ACC112 (cell line): ENCODE data around the gene FRMD5.
A peak's percentile ranks its signal among the peaks of the same experiment; 100 is the strongest.

ENCODE experiments used
- H2AFZ ChIP-seq: fragments of 200-600 bp; sonication (generic); one replicate; pipeline ENCODE4 v1.6.0; 2017; ENCODE audit warnings: antibody characterized with exemption, low read length; ENCODE audit not compliant: unreplicated experiment
- H3K27ac ChIP-seq: fragments of 200-600 bp; sonication (generic); 2 replicates; pipeline ENCODE4 v1.5.1; 2014; ENCODE audit warnings: low read depth, mild to moderate bottlenecking, antibody characterized with exemption, low read length, moderate library complexity
- H3K27me3 ChIP-seq: fragments of 200-600 bp; sonication (generic); 2 replicates; pipeline ENCODE4 v1.6.1; 2014; ENCODE audit warnings: mild to moderate bottlenecking, antibody characterized with exemption, low read length, moderate library complexity, mixed read lengths; ENCODE audit not compliant: insufficient read depth
- H3K36me3 ChIP-seq: fragments of 200-600 bp; sonication (generic); 2 replicates; pipeline ENCODE4 v1.6.1; 2016; ENCODE audit warnings: mild to moderate bottlenecking, antibody characterized with exemption, low read length, moderate library complexity, mixed read lengths; ENCODE audit not compliant: insufficient read depth
- H3K4me1 ChIP-seq: fragments of 200-600 bp; sonication (generic); one replicate; pipeline ENCODE4 v1.6.1; 2016; ENCODE audit warnings: low read length, mixed read lengths; ENCODE audit not compliant: insufficient read depth, unreplicated experiment, control insufficient read depth
- H3K4me3 ChIP-seq: fragments of 200-600 bp; sonication (generic); 2 replicates; pipeline ENCODE4 v1.5.1; 2014; ENCODE audit warnings: mild to moderate bottlenecking, low read depth, low read length
- H3K79me2 ChIP-seq: fragments of 200-600 bp; sonication (generic); one replicate; pipeline ENCODE4 v1.6.0; 2016; ENCODE audit warnings: low read length; ENCODE audit not compliant: control insufficient read depth, unreplicated experiment, insufficient read depth

Gene FRMD5

GRCh38 chr15:43919540-43920253 lies 275.4 kb downstream of the FRMD5 start:
- no peaks in the 10 kb centered on the region for H3K36me3 ChIP-seq
- no peak overlapping the region for H3K27ac ChIP-seq
- no peaks in the 10 kb centered on the region for H3K79me2 ChIP-seq
- no peak overlapping the region for H2AFZ ChIP-seq
- no peaks in the 10 kb centered on the region for H3K4me1 ChIP-seq
- no peak overlapping the region for H3K4me3 ChIP-seq
- H3K27me3 ChIP-seq, result no peaks in the 10 kb centered on the region

GRCh38 chr15:43918717-43919116 lies 276.4 kb downstream of the FRMD5 start:
- peaks cover 8% of the 10 kb centered on the region for H3K4me1 ChIP-seq
- H3K79me2 ChIP-seq, result no peaks in the 10 kb centered on the region
- no peak overlapping the region for H2AFZ ChIP-seq
- H3K27ac ChIP-seq, result no peak overlapping the region
- H3K27me3 ChIP-seq, result no peaks in the 10 kb centered on the region
- no peaks in the 10 kb centered on the region for H3K36me3 ChIP-seq
- no peak overlapping the region for H3K4me3 ChIP-seq

- Histone ChIP-seq H3K4me1 (peaks cover 30% of the 10 kb centered on the region), H3K27me3 (no peaks in the 10 kb centered on the region), H3K36me3 (no peaks in the 10 kb centered on the region; the same call in 1 of the 2 replicates), H3K4me3 (no peak overlapping the region), H2AFZ (no peak overlapping the region), H3K27ac (no peak overlapping the region), H3K79me2 (no peaks in the 10 kb centered on the region)
Observed at GRCh38 chr15:43916326-43916660, 278.8 kb downstream of the FRMD5 start.

- H3K4me1 ChIP-seq, result peaks cover 36% of the 10 kb centered on the region
- H2AFZ ChIP-seq, result no peak overlapping the region
- H3K36me3 ChIP-seq, result no peaks in the 10 kb centered on the region; the same call in 1 of the 2 replicates
- no peaks in the 10 kb centered on the region for H3K79me2 ChIP-seq
- no peak overlapping the region for H3K27ac ChIP-seq
- H3K4me3 ChIP-seq, result no peak overlapping the region
- no peaks in the 10 kb centered on the region for H3K27me3 ChIP-seq
Observed at GRCh38 chr15:43915631-43916325, 279.3 kb downstream of the FRMD5 start.

- Histone ChIP-seq H3K79me2 (no peaks in the 10 kb centered on the region), H3K27ac (peak overlapping the region; percentile 83), H3K4me3 (peak overlapping the region; percentile 1; the same call in 1 of the 2 replicates), H3K4me1 (peaks cover 43% of the 10 kb centered on the region), H2AFZ (peak overlapping the region; percentile 42), H3K27me3 (no peaks in the 10 kb centered on the region), H3K36me3 (no peaks in the 10 kb centered on the region; the same call in 1 of the 2 replicates)
Observed at GRCh38 chr15:43913941-43914340, 281.1 kb downstream of the FRMD5 start.

- H3K36me3 ChIP-seq, result no peaks in the 10 kb centered on the region; the same call in 1 of the 2 replicates
- H3K79me2 ChIP-seq, result no peaks in the 10 kb centered on the region
- H3K4me1 ChIP-seq, result peaks cover 43% of the 10 kb centered on the region
- H3K27me3 ChIP-seq, result no peaks in the 10 kb centered on the region
- H2AFZ ChIP-seq, result peak overlapping the region; percentile 42
- peak overlapping the region; percentile 1; the same call in 1 of the 2 replicates for H3K4me3 ChIP-seq
- H3K27ac ChIP-seq, result peak overlapping the region; percentile 83
Observed at GRCh38 chr15:43913026-43913780, 281.9 kb downstream of the FRMD5 start.

- no peak overlapping the region for H3K4me3 ChIP-seq
- peak overlapping the region; percentile 83 for H3K27ac ChIP-seq
- peaks cover 43% of the 10 kb centered on the region for H3K4me1 ChIP-seq
- no peaks in the 10 kb centered on the region; the same call in 1 of the 2 replicates for H3K36me3 ChIP-seq
- H2AFZ ChIP-seq, result peak overlapping the region; percentile 77
- H3K79me2 ChIP-seq, result no peaks in the 10 kb centered on the region
- no peaks in the 10 kb centered on the region for H3K27me3 ChIP-seq
Observed at GRCh38 chr15:43912208-43912607, 282.9 kb downstream of the FRMD5 start.

GRCh38 chr15:43911235-43911781 lies 283.8 kb downstream of the FRMD5 start:
- no peaks in the 10 kb centered on the region for H3K27me3 ChIP-seq
- H2AFZ ChIP-seq, result peak overlapping the region; percentile 77
- H3K4me3 ChIP-seq, result peak overlapping the region; percentile 54
- H3K36me3 ChIP-seq, result no peaks in the 10 kb centered on the region; the same call in 1 of the 2 replicates
- peaks cover 43% of the 10 kb centered on the region for H3K4me1 ChIP-seq
- no peaks in the 10 kb centered on the region for H3K79me2 ChIP-seq
- peak overlapping the region; percentile 83 for H3K27ac ChIP-seq

- Histone ChIP-seq H3K79me2 (no peaks in the 10 kb centered on the region), H3K27me3 (no peaks in the 10 kb centered on the region), H3K27ac (no peak overlapping the region), H3K4me1 (peaks cover 40% of the 10 kb centered on the region), H2AFZ (no peak overlapping the region), H3K4me3 (no peak overlapping the region), H3K36me3 (no peaks in the 10 kb centered on the region; the same call in 1 of the 2 replicates)
Observed at GRCh38 chr15:43908516-43909050, 286.5 kb downstream of the FRMD5 start.

- Histone ChIP-seq H3K4me3 (no peak overlapping the region), H3K36me3 (no peaks in the 10 kb centered on the region), H3K27ac (no peak overlapping the region), H3K4me1 (peaks cover 13% of the 10 kb centered on the region), H3K79me2 (no peaks in the 10 kb centered on the region), H3K27me3 (no peaks in the 10 kb centered on the region), H2AFZ (no peak overlapping the region)
Observed at GRCh38 chr15:43905755-43906154, 289.3 kb downstream of the FRMD5 start.
